NB4 (cell line): Measurements from ENCODE around the gene SLC25A47.

Source experiments
- POLR2A ChIP-seq: IDR thresholded peaks from 2 replicates; pipeline ENCODE4 v1.6.1; 2011; ENCODE audit warnings: mild to moderate bottlenecking; ENCODE audit not compliant: insufficient read length; ENCODE audit errors: extremely low read depth
- TF ChIP-seq, protein P1 (sequence below): IDR thresholded peaks from one replicate; pipeline ENCODE4 v1.5.1; 2012; ENCODE audit warnings: low read depth, low read length
- TF ChIP-seq, protein P2 (sequence below): IDR thresholded peaks from 2 replicates; pipeline ENCODE4 v1.6.1; 2011; ENCODE audit warnings: low read depth, low read length

DNA sequence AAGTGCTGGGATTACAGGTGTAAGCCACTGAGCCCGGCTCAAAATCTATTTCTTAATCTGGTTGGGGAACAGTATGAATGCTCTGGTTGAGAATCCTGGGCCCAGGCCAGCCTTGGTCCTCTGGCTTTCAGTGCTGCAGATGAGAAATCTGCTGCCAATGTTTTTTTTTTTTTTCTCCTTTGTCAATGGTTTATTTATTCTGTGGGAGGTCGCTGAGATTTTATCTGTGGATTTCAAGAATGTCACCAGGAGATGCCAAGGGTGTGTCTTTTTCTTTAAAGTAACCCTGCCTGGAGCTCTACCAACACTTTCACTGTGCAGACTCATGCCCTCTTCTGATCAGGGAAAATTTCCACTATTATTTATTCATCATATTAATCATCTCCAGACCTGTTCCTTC, 20.5 kb upstream of the SLC25A47 start:
- TF ChIP-seq, protein P1, sequence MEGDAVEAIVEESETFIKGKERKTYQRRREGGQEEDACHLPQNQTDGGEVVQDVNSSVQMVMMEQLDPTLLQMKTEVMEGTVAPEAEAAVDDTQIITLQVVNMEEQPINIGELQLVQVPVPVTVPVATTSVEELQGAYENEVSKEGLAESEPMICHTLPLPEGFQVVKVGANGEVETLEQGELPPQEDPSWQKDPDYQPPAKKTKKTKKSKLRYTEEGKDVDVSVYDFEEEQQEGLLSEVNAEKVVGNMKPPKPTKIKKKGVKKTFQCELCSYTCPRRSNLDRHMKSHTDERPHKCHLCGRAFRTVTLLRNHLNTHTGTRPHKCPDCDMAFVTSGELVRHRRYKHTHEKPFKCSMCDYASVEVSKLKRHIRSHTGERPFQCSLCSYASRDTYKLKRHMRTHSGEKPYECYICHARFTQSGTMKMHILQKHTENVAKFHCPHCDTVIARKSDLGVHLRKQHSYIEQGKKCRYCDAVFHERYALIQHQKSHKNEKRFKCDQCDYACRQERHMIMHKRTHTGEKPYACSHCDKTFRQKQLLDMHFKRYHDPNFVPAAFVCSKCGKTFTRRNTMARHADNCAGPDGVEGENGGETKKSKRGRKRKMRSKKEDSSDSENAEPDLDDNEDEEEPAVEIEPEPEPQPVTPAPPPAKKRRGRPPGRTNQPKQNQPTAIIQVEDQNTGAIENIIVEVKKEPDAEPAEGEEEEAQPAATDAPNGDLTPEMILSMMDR: no peak
- TF ChIP-seq, protein P2, sequence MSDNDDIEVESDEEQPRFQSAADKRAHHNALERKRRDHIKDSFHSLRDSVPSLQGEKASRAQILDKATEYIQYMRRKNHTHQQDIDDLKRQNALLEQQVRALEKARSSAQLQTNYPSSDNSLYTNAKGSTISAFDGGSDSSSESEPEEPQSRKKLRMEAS: no peak
- no peak for TF ChIP-seq POLR2A
